Right cardiac atrium (tissue), 5 donors: Measurements from ENCODE around the gene RNASE7. TPM values are rescaled to one million over a fixed set of nuclear protein-coding genes. Genes with fewer than 3 reads are reported as not detected.

Experiments
- ATAC-seq, 2 donors: fragments of 200-7000 bp; cut with Tn5 transposase; one replicate each; pipeline versions ENCODE4 v1.8.0 to v1.9.1; 2020; ENCODE audit warnings: moderate library complexity in 2 of 2, mild to moderate bottlenecking in 1 of 2
- DNase-seq, 3 donors: peaks; one replicate each; pipeline ENCODE4 v3.0.0-alpha.2; 2020
- H3K27ac ChIP-seq: one replicate; pipeline ENCODE4 v1.5.1; 2013; ENCODE audit warnings: mild to moderate bottlenecking, low read length, control low read depth, moderate library complexity
- H3K27me3 ChIP-seq: one replicate; pipeline ENCODE4 v1.6.1; 2013; ENCODE audit not compliant: control insufficient read depth, insufficient read depth
- H3K4me1 ChIP-seq: one replicate; pipeline ENCODE4 v1.6.1; 2013; ENCODE audit warnings: low read length; ENCODE audit not compliant: control insufficient read depth, insufficient read depth
- H3K4me3 ChIP-seq: one replicate; pipeline ENCODE4 v1.5.1; 2013; ENCODE audit warnings: low read length, control low read depth
- H3K9me3 ChIP-seq: one replicate; pipeline ENCODE4 v1.6.1; 2013; ENCODE audit warnings: low read length; ENCODE audit not compliant: control insufficient read depth
- WGBS: extraction: QIAGEN DNeasy Blood & Tissue Kit; methylation state at CpG from one replicate; pipeline ENCODE4 v1.1.7; 2013; 5-methylcytosine and 5-hydroxymethylcytosine counted together
- intact Hi-C, 4 donors: fragments of 100-400 bp; cut with DNase I; formaldehyde crosslinking; loops; one replicate each; pipeline versions ENCODE4 v1.11.0 to v1.14.0; 2022 to 2023
- polyA plus RNA-seq: library from polyadenylated mRNA; stranded (reverse); fragments of 200-250 nt; gene quantifications from one replicate; pipeline ENCODE4 v1.2.3, GENCODE V29; 2013
- total RNA-seq, 4 donors: library from RNA; stranded (reverse); fragmentation: NEBNext Ultra II Directional; extraction: Animal tissue kit (Norgen Biotek cat#: 25700); gene quantifications; one replicate each; pipeline ENCODE4 v1.2.1, GENCODE V29; 2021
- donor health status: healthy with polysubstance abuse.
- donor health status: DM: no; HTN: yes; CAD: no.
- donor health status: DM: no; HTN: no; CAD: no.
- donor health status: DM: no; HTN: yes; CAD: no; lungs with severe emphysema.
- donor health status: DM: yes; HTN: yes; CAD: no.

Gene RNASE7
- total and polyA plus RNA-seq, 5 donors = not detected

DNA sequence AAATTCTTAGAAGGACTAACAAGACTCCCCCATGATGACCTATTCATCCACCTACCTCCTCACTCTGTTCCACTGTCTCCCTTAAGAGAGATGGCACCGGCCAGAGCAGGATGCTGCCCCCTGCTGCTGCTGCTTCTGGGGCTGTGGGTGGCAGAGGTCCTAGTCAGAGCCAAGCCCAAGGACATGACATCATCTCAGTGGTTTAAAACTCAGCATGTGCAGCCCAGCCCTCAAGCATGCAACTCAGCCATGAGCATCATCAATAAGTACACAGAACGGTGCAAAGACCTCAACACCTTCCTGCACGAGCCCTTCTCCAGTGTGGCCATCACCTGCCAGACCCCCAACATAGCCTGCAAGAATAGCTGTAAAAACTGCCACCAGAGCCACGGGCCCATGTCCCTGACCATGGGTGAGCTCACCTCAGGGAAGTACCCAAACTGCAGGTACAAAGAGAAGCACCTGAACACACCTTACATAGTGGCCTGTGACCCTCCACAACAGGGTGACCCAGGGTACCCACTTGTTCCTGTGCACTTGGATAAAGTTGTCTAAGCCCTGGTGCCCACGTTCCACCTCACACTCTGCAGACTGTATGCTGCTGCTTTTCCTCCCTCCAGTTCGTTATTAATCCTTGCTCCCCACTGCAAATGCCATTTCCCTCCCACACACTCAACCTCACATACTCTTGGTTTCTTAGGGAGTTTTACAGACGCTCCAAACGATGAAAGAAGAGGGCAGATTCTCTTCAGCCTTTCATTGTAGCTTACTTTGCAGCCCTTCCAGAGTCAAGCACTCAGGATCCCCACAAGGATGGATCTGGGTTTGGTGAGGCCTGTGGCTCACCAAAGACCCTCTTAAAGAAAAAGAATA, 15.9 kb downstream of the RNASE7 start, which contains the start of gene RNASE8:
TSS of gene RNASE8 (plus strand) at position 20 of the 873 bp plus-strand sequence. CDS start at position 91, 71 bp downstream.
- Histone ChIP-seq H3K27ac (no peak within 1 kb of the TSS), H3K9me3 (no peaks in the 10 kb centered on the region), H3K27me3 (no peaks in the 10 kb centered on the region), H3K4me3 (no peak within 1 kb of the TSS), H3K4me1 (no peaks in the 10 kb centered on the region)
- intact Hi-C loops = no loop called here
- 62% methylated on average over 8 of the region's 8 CpGs for WGBS
- ATAC-seq (no peak), DNase-seq (no peak)

DNA sequence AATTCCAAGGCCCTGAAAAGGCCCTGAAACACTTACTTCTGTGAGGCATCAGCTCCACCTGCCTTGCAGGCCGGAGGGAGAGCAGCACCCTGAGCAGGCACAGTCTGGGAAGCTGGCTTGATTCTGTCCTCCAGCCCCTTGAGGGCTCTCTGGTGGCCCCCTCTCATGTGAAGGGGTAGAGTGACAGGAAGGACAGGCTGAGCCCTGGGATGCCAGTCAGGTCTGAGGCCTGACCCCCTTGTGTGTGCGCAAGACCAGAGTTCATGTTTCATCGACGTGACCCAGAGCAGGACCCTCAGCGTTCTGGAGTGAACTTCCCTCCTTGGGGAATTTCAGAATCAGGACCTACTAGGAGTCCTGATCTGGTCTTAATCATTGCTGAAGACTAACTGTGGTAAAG, 16.7 kb downstream of the RNASE7 start:
- Histone ChIP-seq H3K27ac (no peak overlapping the region), H3K4me1 (peaks cover 2% of the 10 kb centered on the region), H3K4me3 (no peak overlapping the region), H3K27me3 (no peaks in the 10 kb centered on the region), H3K9me3 (no peaks in the 10 kb centered on the region)
- intact Hi-C loops = no loop called here
- ATAC-seq = no peak
- 91% methylated on average over 5 of the region's 5 CpGs for WGBS
- DNase-seq = no peak

DNA sequence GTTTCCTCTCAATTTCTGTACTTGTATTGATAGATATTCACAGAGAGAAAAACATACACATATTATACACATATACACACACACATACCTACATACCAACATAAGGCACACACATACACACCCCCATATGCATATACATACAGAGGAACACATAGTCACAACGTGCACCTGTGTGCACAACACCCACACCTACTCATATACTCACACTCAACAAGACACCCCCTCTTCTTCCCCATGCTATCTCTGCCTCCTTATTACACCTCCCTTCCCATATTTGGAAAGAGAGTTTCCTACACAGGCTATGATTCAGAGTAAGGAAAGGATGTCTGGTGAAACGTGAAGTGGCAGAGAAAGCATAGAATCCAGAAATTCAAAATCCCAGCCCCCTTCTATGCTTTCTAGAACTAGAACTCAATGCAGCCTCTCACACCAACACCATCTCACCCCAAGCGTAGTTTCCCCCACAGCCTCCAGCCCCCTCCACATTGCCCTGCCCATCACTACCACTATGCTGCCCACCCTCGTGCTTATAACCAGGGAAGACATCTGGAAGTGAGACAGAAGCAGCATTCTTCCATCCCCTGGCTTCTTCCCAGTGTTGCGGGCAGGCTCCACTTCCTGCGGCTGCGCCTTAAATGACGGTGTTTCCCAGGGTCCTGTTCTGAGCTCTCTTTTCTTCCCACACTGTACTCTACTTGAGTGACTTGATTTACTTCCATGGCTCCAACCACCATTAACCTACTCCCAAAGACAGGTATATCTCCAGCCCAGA, 17.9 kb downstream of the RNASE7 start:
- DNase-seq = peak in 1 of 3 donors; percentile 44
- H3K27me3 ChIP-seq = no peaks in the 10 kb centered on the region
- ATAC-seq = no peak
- no peak overlapping the region for H3K4me3 ChIP-seq
- H3K4me1 ChIP-seq = peaks cover 2% of the 10 kb centered on the region
- H3K27ac ChIP-seq = no peak overlapping the region
- 65% methylated on average over 8 of the region's 8 CpGs for WGBS
- no peaks in the 10 kb centered on the region for H3K9me3 ChIP-seq
- intact Hi-C loops = no loop called here

DNA sequence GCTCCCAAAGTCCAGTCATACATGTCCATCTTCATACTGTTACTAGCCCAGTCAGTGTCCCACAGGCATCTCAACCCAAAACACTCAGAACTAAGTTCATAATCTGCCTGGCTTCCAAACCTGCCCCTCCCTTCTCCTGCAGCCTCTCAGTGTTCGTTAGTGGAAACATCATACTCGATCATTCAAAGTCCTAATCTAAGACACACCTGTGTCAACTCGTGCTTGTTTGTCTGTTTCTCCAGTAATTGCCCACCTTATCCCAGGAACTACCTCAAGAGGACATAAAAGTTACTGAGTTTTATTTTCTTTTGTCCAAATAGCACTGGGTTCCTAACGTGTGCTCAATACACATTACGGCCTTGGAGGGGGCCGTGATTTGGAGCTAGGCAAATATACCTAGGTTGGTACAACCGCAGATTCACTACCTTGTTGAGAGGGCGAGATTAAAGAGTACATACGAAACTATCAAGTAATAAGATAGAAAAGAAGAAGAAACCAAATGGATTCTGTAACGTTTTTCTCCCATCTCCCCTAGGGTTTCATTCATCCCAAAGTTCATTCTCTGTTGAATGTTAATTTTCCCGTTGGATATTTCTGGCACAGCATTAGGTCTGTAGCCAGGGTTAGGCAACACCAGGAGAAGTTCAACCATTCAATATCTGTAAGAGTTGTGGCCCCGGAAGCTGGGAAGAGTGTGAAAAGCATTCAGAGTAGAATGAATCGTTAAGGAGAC, 18.6 kb downstream of the RNASE7 start:
- 75% methylated on average over 13 of the region's 13 CpGs for WGBS
- Histone ChIP-seq H3K4me1 (peaks cover 2% of the 10 kb centered on the region), H3K4me3 (no peak overlapping the region), H3K9me3 (no peaks in the 10 kb centered on the region), H3K27me3 (no peaks in the 10 kb centered on the region), H3K27ac (no peak overlapping the region)
- intact Hi-C loops = no loop called here
- ATAC-seq (no peak), DNase-seq (no peak)

DNA sequence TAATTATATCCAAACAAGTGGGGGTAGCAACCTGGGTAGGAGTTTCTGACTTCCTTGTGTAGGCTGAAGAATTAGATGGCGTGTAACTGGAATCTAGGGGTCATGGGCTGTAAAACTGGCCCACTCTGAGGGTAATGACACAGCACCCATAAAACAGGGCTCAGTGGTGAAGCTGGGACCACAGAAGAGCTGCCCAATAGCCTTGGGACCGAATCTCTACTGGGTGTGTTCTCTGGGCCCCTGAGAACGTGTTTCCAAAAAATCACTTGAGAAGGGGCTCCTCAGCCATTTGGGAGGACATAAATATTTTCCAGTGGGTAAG, 19.1 kb downstream of the RNASE7 start:
- ATAC-seq = no peak
- Histone ChIP-seq H3K4me3 (no peak overlapping the region), H3K4me1 (peaks cover 2% of the 10 kb centered on the region), H3K27me3 (no peaks in the 10 kb centered on the region), H3K27ac (no peak overlapping the region), H3K9me3 (no peaks in the 10 kb centered on the region)
- 91% methylated on average over 3 of the region's 3 CpGs for WGBS
- DNase-seq = no peak
- intact Hi-C loops = no loop called here

DNA sequence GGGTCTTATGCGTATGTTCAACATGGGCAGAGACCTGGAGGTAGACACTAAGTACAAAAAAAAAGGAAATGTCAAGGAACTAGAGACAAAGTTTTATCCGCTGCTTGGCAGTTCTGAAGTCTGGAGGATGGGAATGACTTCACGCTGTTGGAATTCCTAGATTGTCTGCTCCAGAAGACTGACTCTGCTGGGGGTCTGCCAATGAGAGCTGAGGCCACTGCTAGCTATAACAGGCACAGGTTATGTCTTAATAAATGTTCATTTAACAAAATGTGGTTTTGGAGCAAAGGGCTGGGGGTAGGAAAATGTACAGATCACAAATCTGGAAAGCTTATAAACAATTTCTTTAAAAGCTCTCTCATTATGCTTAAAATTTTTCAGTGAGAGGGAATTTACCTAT, 21.3 kb downstream of the RNASE7 start:
- WGBS = 32% methylated on average over 3 of the region's 3 CpGs
- peak in 1 of 3 donors; percentile 33 for DNase-seq
- no peak overlapping the region for H3K27ac ChIP-seq

DNA sequence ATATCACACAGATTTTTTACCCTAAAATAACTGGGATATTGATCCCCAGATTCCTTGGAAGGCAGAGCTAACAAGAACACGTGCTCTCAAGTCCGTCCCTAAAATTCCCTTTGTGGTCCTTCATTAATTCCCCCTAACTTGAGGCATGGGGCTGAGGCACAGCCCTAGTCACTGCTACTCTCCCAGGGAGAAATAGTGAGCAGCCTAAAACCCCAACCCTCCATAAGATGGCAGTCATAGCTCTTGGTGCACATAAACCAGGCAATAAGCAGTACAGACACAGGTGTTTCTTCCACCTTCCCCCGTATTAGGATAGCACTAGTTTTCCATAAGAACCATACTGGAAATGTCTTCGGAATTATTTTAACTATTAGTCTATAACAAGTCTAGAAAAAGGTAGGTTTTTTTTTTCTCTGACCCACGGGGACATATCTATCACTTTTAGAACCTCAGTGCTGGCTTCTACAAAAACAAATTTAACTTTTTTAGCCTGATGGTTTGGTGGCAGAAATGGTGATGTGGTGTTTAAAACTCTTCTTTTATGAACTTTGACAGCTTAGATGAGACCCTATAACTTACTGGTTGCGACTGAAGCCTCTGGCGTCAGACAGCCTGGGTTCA, 24.8 kb downstream of the RNASE7 start:
- no peak for ATAC-seq
- peaks cover 6% of the 10 kb centered on the region for H3K4me1 ChIP-seq
- H3K4me3 ChIP-seq = no peak overlapping the region
- H3K27me3 ChIP-seq = no peaks in the 10 kb centered on the region
- H3K9me3 ChIP-seq = no peaks in the 10 kb centered on the region
- DNase-seq = no peak
- intact Hi-C loops = loop anchor here in 1 of 4 donors (5.0 kb wide), 1 partner anchor 40 kb away; no protein-coding TSS in a partner anchor
- H3K27ac ChIP-seq = no peak overlapping the region
- WGBS = 81% methylated on average over 7 of the region's 7 CpGs

More for the DNA sequence above, 21.3 kb downstream of the RNASE7 start:
- Histone ChIP-seq H3K4me3 (no peak overlapping the region), H3K4me1 (peaks cover 3% of the 10 kb centered on the region), H3K9me3 (no peaks in the 10 kb centered on the region), H3K27me3 (no peaks in the 10 kb centered on the region)
- ATAC-seq = peak in 1 of 2 donors; percentile 39
- intact Hi-C loops = no loop called here

DNA sequence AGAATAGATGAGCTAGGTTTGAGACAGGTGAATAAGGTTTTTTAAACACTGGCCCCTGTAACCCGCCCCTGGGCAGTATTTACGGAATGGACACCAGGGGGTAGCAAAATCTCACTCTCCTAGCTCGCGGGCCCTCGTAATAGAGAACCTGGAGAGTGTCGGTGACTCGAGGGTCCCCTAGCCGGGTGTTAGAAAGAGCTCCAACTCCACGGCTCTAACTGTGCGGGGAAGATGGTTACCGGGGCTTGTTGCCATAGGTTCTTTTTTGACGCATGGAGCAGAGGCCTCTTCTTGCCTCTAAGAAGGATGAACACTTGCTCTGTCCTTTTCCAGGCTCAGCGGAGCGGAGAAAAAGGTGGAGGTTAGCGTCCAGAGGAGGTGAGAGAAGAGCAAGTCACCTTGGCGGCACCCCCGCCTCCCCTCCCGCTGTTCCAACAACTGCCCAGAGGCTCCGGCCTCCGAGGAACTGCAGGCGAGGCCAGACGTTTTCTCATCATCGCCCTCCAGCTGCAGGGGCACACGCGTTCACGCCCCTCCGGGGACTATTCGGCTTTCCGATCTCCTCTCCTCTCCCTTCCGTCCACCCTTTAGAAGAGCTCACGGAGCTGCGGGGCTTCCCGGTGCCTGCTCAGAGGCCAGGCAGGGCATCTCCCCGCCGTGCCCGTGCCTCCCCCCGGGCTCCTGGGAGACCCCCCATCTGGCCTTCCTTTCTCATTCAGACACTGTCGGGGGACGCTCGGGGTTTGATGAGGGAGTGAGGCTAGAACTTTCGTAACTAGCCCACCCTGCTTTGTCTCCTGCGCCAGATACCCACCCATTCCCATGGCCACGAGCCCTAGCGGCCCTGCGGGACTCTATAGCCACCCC, 26.6 kb downstream of the RNASE7 start:
- WGBS = 1% methylated on average over 45 of the region's 45 CpGs
- peak; percentile 52 to 79 (median 76) for DNase-seq
- peak overlapping the region; percentile 20 for H3K27ac ChIP-seq
- no peaks in the 10 kb centered on the region for H3K9me3 ChIP-seq
- peaks cover 3% of the 10 kb centered on the region for H3K4me1 ChIP-seq
- H3K27me3 ChIP-seq = no peaks in the 10 kb centered on the region
- ATAC-seq = peak; percentile 43 to 44
- peak overlapping the region; percentile 70 for H3K4me3 ChIP-seq
- intact Hi-C loops = loop anchor here in 2 of 4 donors (2.0 to 5.0 kb wide), 2 partner anchors 36 to 39 kb away; no protein-coding TSS in a partner anchor

DNA sequence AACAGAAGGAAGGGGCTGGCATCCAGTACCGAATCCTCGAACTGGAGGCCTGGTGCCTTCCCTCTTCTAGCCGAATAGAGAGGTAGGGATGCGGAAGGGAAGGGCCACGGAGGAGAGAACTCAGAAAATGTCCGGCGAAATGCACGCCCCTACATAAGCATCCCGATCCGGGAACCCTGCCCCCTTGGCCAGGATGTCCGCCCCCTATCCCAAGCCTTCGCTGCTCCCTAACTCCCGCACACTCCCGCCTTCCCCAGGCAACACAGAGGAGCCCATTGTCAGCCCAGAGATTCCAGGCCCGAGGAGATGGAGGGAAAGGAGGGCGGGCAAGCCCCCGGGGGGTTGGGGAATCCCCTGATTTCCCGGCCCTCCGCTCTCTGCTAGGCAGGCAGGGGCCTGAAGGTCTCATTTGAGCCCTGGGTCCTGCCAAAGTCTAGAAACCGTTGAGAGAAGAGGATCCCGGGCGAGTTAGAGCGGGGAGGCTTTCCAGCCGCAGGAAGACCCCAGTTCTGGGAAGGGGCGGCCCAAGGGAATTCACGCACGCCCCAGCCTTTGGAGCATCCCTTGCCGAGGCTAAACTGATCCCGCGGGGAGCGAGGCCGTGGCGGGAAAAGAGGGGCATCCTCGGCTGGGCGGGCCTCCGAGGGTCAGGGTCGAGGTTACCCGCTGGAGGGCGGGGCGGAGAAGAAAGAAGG, 27.4 kb downstream of the RNASE7 start:
- WGBS = under 1% methylated on average over 40 of the region's 40 CpGs
- DNase-seq (peak; percentile 76 to 86 (median 82)), ATAC-seq (peak; percentile 29 to 48)
- no peaks in the 10 kb centered on the region for H3K9me3 ChIP-seq
- intact Hi-C loops = loop anchor here in 3 of 4 donors (2.0 to 5.0 kb wide), 2 partner anchors 35 to 38 kb away; no protein-coding TSS in a partner anchor
- H3K27ac ChIP-seq = peak overlapping the region; percentile 69
- H3K4me3 ChIP-seq = peak overlapping the region; percentile 70
- peaks cover 3% of the 10 kb centered on the region for H3K4me1 ChIP-seq
- H3K27me3 ChIP-seq = no peaks in the 10 kb centered on the region
